DOHH2 (cell line): ENCODE data around the gene KCNQ1.

Experiments
- CTCF ChIP-seq: fragments of 200-600 bp; sonication (generic); IDR thresholded peaks from one replicate; pipeline ENCODE4 v1.5.1; 2014; ENCODE audit warnings: antibody characterized with exemption, mild to moderate bottlenecking, low read depth, low read length; ENCODE audit not compliant: poor library complexity, severe bottlenecking
- EZH2phosphoT487 ChIP-seq: fragments of 200-600 bp; sonication (generic); IDR thresholded peaks from 2 replicates; pipeline ENCODE4 v1.6.1; 2017; ENCODE audit warnings: borderline replicate concordance, mild to moderate bottlenecking, antibody characterized with exemption, low read length, moderate library complexity, mixed read lengths

GRCh38 chr11:2731130-2732125 is 286.6 kb downstream of the KCNQ1 start:
- TF ChIP-seq CTCF: no peak
- TF ChIP-seq EZH2phosphoT487: no peak
